H9 (cell line): ENCODE data around the gene ANKRD53. TPM values are rescaled to one million over a fixed set of nuclear protein-coding genes. Genes with fewer than 3 reads are reported as not detected.

Source experiments
- DNase-seq: peaks from one replicate; pipeline ENCODE4 v3.0.0-alpha.2; 2017
- H2AFZ ChIP-seq: one replicate; pipeline ENCODE4 v1.6.1; 2013; ENCODE audit warnings: mild to moderate bottlenecking, low read length, control low read depth, moderate library complexity
- H2AK5ac ChIP-seq: 2 replicates; pipeline ENCODE4 v1.6.1; 2013; ENCODE audit warnings: low read length, control low read depth, mixed read lengths; ENCODE audit not compliant: insufficient read length
- H2BK120ac ChIP-seq: one replicate; pipeline ENCODE4 v1.6.1; 2013; ENCODE audit warnings: low read depth, mild to moderate bottlenecking, low read length, control low read depth, inconsistent platforms; ENCODE audit not compliant: poor library complexity, severe bottlenecking
- H2BK12ac ChIP-seq: 2 replicates; pipeline ENCODE4 v1.6.1; 2013; ENCODE audit warnings: low read length, control low read depth, mixed read lengths, low read depth; ENCODE audit not compliant: insufficient read length
- H2BK15ac ChIP-seq: 2 replicates; pipeline ENCODE4 v1.6.1; 2013; ENCODE audit warnings: low read depth, low read length, control low read depth
- H2BK20ac ChIP-seq: one replicate; pipeline ENCODE4 v1.6.1; 2013; ENCODE audit warnings: low read depth, mild to moderate bottlenecking, low read length, control low read depth, inconsistent platforms; ENCODE audit not compliant: poor library complexity, severe bottlenecking
- H2BK5ac ChIP-seq: 2 replicates; pipeline ENCODE4 v1.6.1; 2013; ENCODE audit warnings: low read length, control low read depth, mixed read lengths; ENCODE audit not compliant: insufficient read length
- H3K14ac ChIP-seq: 2 replicates; pipeline ENCODE4 v1.6.1; 2013; ENCODE audit warnings: low read length, control low read depth; ENCODE audit not compliant: insufficient read depth
- H3K18ac ChIP-seq: 2 replicates; pipeline ENCODE4 v1.6.1; 2013; ENCODE audit warnings: low read depth, mild to moderate bottlenecking, mixed read lengths, low read length, control low read depth; ENCODE audit not compliant: insufficient read length
- H3K23ac ChIP-seq: 2 replicates; pipeline ENCODE4 v1.6.1; 2013; ENCODE audit warnings: low read length, control low read depth, mixed read lengths, low read depth; ENCODE audit not compliant: insufficient read length
- H3K23me2 ChIP-seq: 2 replicates; pipeline ENCODE4 v1.6.1; 2013; ENCODE audit warnings: low read depth, mild to moderate bottlenecking, mixed read lengths, low read length, control low read depth; ENCODE audit not compliant: insufficient read length, poor library complexity, severe bottlenecking
- H3K27ac ChIP-seq: 2 replicates; pipeline ENCODE4 v1.5.1; 2013; ENCODE audit warnings: low read length, control low read depth, mixed read lengths, low read depth; ENCODE audit not compliant: insufficient read length
- H3K27me3 ChIP-seq: 2 replicates; pipeline ENCODE4 v1.6.1; 2013; ENCODE audit warnings: low read length, control low read depth, inconsistent platforms; ENCODE audit not compliant: insufficient read depth
- H3K4ac ChIP-seq: 2 replicates; pipeline ENCODE4 v1.6.1; 2013; ENCODE audit warnings: low read depth, mild to moderate bottlenecking, control low read depth, inconsistent platforms, low read length, moderate library complexity
- H3K4me1 ChIP-seq: 2 replicates; pipeline ENCODE4 v1.6.1; 2013; ENCODE audit warnings: low read length, control low read depth, inconsistent platforms; ENCODE audit not compliant: insufficient read depth
- H3K4me2 ChIP-seq: 2 replicates; pipeline ENCODE4 v1.6.1; 2013; ENCODE audit warnings: low read length, control low read depth, mixed read lengths; ENCODE audit not compliant: insufficient read length, insufficient read depth
- H3K56ac ChIP-seq: 2 replicates; pipeline ENCODE4 v1.6.1; 2013; ENCODE audit warnings: low read depth, mild to moderate bottlenecking, mixed read lengths, low read length, control low read depth; ENCODE audit not compliant: insufficient read length
- H3K79me1 ChIP-seq: 2 replicates; pipeline ENCODE4 v1.6.1; 2013; ENCODE audit warnings: low read depth, mild to moderate bottlenecking, moderate library complexity, low read length, control low read depth, inconsistent platforms; ENCODE audit not compliant: insufficient read depth, poor library complexity, severe bottlenecking
- H3K79me2 ChIP-seq: 2 replicates; pipeline ENCODE4 v1.6.1; 2013; ENCODE audit warnings: low read length, control low read depth, inconsistent platforms; ENCODE audit not compliant: insufficient read depth
- H3K9ac ChIP-seq: 2 replicates; pipeline ENCODE4 v1.6.1; 2013; ENCODE audit warnings: low read length, control low read depth, mixed read lengths; ENCODE audit not compliant: insufficient read length; ENCODE audit errors: extremely low read depth
- H3K9me3 ChIP-seq: one replicate; pipeline ENCODE4 v1.6.1; 2013; ENCODE audit warnings: low read depth, low read length, inconsistent platforms; ENCODE audit not compliant: control insufficient read depth
- H3T11ph ChIP-seq: one replicate; pipeline ENCODE4 v1.6.1; 2013; ENCODE audit warnings: mild to moderate bottlenecking, low read length, control low read depth, inconsistent platforms
- H4K20me1 ChIP-seq: one replicate; pipeline ENCODE4 v1.6.1; 2013; ENCODE audit not compliant: control insufficient read depth, insufficient read length, insufficient read depth
- H4K5ac ChIP-seq: 2 replicates; pipeline ENCODE4 v1.6.1; 2013; ENCODE audit warnings: low read depth, mild to moderate bottlenecking, mixed read lengths, low read length, control low read depth; ENCODE audit not compliant: insufficient read length
- H4K8ac ChIP-seq: replicated peaks from 2 replicates; pipeline ENCODE4 v1.6.1; 2013; ENCODE audit warnings: low read length, control low read depth, mixed read lengths, low read depth; ENCODE audit not compliant: insufficient read length
- H4K91ac ChIP-seq: 2 replicates; pipeline ENCODE4 v1.6.1; 2013; ENCODE audit warnings: low read depth, mild to moderate bottlenecking, moderate library complexity, mixed read lengths, low read length, control low read depth; ENCODE audit not compliant: insufficient read length
- H3K27ac Mint-ChIP-seq, 3 experiments: 2 replicates in 2 of 3; 3 replicates in 1 of 3; pipeline ENCODE4 v1.8.0; 2020 to 2021; ENCODE audit warnings: mixed read lengths in 3 of 3, mild to moderate bottlenecking in 1 of 3, moderate library complexity in 1 of 3
- H3K27me3 Mint-ChIP-seq: 2 replicates; pipeline ENCODE4 v1.8.0; 2021; ENCODE audit warnings: low read depth, mild to moderate bottlenecking, moderate library complexity, mixed read lengths
- H3K36me3 Mint-ChIP-seq, 3 experiments: 2 replicates in 2 of 3; 3 replicates in 1 of 3; pipeline ENCODE4 v1.8.0; 2020 to 2021; ENCODE audit warnings: low read depth in 3 of 3, mixed read lengths in 3 of 3; ENCODE audit not compliant: insufficient read depth in 1 of 3
- H3K4me1 Mint-ChIP-seq, 2 experiments: 2 replicates each; pipeline ENCODE4 v1.8.0; 2020; ENCODE audit warnings: mixed read lengths in 2 of 2
- H3K4me3 Mint-ChIP-seq, 2 experiments: 2 replicates in 1 of 2; 3 replicates in 1 of 2; pipeline ENCODE4 v1.8.0; 2020 to 2021; ENCODE audit warnings: mild to moderate bottlenecking in 2 of 2, mixed read lengths in 2 of 2, moderate library complexity in 1 of 2
- H3K9me3 Mint-ChIP-seq, 2 experiments: 2 replicates in 1 of 2; 3 replicates in 1 of 2; pipeline ENCODE4 v1.8.0; 2020; ENCODE audit warnings: mild to moderate bottlenecking in 2 of 2, mixed read lengths in 2 of 2, moderate library complexity in 1 of 2
- CTCF ChIP-seq: fragments of 200-600 bp; sonication (generic); conservative IDR thresholded peaks from 3 replicates; pipeline ENCODE4 v1.8.0; 2021; ENCODE audit warnings: antibody characterized with exemption, mild to moderate bottlenecking
- WGBS: extraction: QIAGEN DNeasy Blood & Tissue Kit; methylation state at CpG from one replicate; pipeline ENCODE4 v1.1.7; 2013; ENCODE audit warnings: missing lambda C conversion rate, low lambda C conversion rate, mixed read lengths; ENCODE audit not compliant: insufficient read length; ENCODE audit errors: extremely low coverage; 5-methylcytosine and 5-hydroxymethylcytosine counted together
- total RNA-seq: library from RNA; stranded (reverse); gene quantifications from 2 replicates; pipeline ENCODE4 v1.2.1, GENCODE V29; 2021

The ANKRD53 gene
- total RNA-seq, 1 experiment from 2014 or later: 0.28 TPM

GRCh38 chr2:70966681-70967080 lies 11.7 kb upstream of the ANKRD53 start:
- H3K4me1 Mint-ChIP-seq: peaks cover 3 to 5% of the 10 kb centered on the region in 2 experiments
- no peaks in the 10 kb centered on the region for H3K79me1 ChIP-seq
- H3K9ac ChIP-seq: no peak overlapping the region
- H3K4me1 ChIP-seq: no peaks in the 10 kb centered on the region
- H3K4me3 Mint-ChIP-seq: no peak overlapping the region; a peak in 1 of 5 replicates
- TF ChIP-seq CTCF: no peak
- no peak overlapping the region for H3K27ac Mint-ChIP-seq
- H2BK120ac ChIP-seq: no peak overlapping the region
- no CpG with 5 or more reads among the region's 4 CpGs for WGBS
- H3K27me3 Mint-ChIP-seq: peaks cover 99% of the 10 kb centered on the region
- no peak overlapping the region for H3K23ac ChIP-seq
- no peak overlapping the region for H3K4ac ChIP-seq
- no peaks in the 10 kb centered on the region for H3K36me3 Mint-ChIP-seq
- H3K27ac ChIP-seq: no peak overlapping the region
- no peak overlapping the region for H3T11ph ChIP-seq
- H4K8ac ChIP-seq: no peak overlapping the region
- no peak overlapping the region for H2AK5ac ChIP-seq
- H2BK15ac ChIP-seq: no peak overlapping the region
- H3K4me2 ChIP-seq: no peak overlapping the region
- H2AFZ ChIP-seq: no peak overlapping the region
- no peaks in the 10 kb centered on the region for H3K79me2 ChIP-seq
- peaks cover 7% of the 10 kb centered on the region for H3K23me2 ChIP-seq
- no peak overlapping the region for H3K18ac ChIP-seq
- peak; percentile 22 for DNase-seq
- H3K9me3 Mint-ChIP-seq: no peaks in the 10 kb centered on the region; a peak in 2 of 5 replicates
- no peak overlapping the region for H3K14ac ChIP-seq
- H2BK12ac ChIP-seq: no peak overlapping the region
- H2BK5ac ChIP-seq: no peak overlapping the region
- no peak overlapping the region for H3K56ac ChIP-seq
- no peak overlapping the region for H2BK20ac ChIP-seq
- peaks cover 15% of the 10 kb centered on the region; the same call in 1 of the 2 replicates for H3K27me3 ChIP-seq
- no peaks in the 10 kb centered on the region for H3K9me3 ChIP-seq
- no peak overlapping the region for H4K91ac ChIP-seq
- H4K20me1 ChIP-seq: no peaks in the 10 kb centered on the region
- H4K5ac ChIP-seq: no peak overlapping the region
